OCI-LY1 (cell line): ENCODE data around the gene HAUS8.
"Not testable (repeated sequence)": the region's sequence is repeated elsewhere in the genome, so short reads cannot be mapped to it uniquely, and the experiment has no call there.

Experiments
- H2AFZ ChIP-seq: fragments of 200-600 bp; sonication (generic), shearing (Covaris generic); 2 replicates; pipeline ENCODE4 v1.6.0; 2014; ENCODE audit warnings: antibody characterized with exemption, mild to moderate bottlenecking, low read length
- H3F3A ChIP-seq: fragments of 200-600 bp; sonication (generic), shearing (Covaris generic); 2 replicates; pipeline ENCODE4 v1.6.0; 2014; ENCODE audit warnings: mild to moderate bottlenecking, antibody characterized with exemption, low read length, moderate library complexity; ENCODE audit not compliant: insufficient read depth
- H3K27ac ChIP-seq: fragments of 200-600 bp; sonication (generic); 2 replicates; pipeline ENCODE4 v1.5.1; 2014; ENCODE audit warnings: low read length, mixed run types, mild to moderate bottlenecking, low read depth; ENCODE audit not compliant: poor library complexity, severe bottlenecking
- H3K27me3 ChIP-seq: fragments of 200-600 bp; sonication (generic); 2 replicates; pipeline ENCODE4 v1.6.0; 2014; ENCODE audit warnings: antibody characterized with exemption, mild to moderate bottlenecking, low read length, moderate library complexity; ENCODE audit not compliant: insufficient read depth
- H3K36me3 ChIP-seq: fragments of 200-600 bp; sonication (generic); 2 replicates; pipeline ENCODE4 v1.6.1; 2014; ENCODE audit warnings: mild to moderate bottlenecking, antibody characterized with exemption, low read length, moderate library complexity, mixed read lengths; ENCODE audit not compliant: insufficient read depth
- H3K4me1 ChIP-seq: fragments of 200-600 bp; sonication (generic); 2 replicates; pipeline ENCODE4 v1.5.1; 2014; ENCODE audit warnings: mild to moderate bottlenecking, low read length, moderate library complexity; ENCODE audit not compliant: insufficient read depth, severe bottlenecking
- H3K4me2 ChIP-seq: fragments of 200-600 bp; sonication (generic), shearing (Covaris generic); 2 replicates; pipeline ENCODE4 v1.6.1; 2014; ENCODE audit warnings: low read length
- H3K4me3 ChIP-seq: fragments of 200-600 bp; sonication (generic); 2 replicates; pipeline ENCODE4 v1.5.1; 2014; ENCODE audit warnings: low read length, low read depth, mild to moderate bottlenecking, mixed read lengths; ENCODE audit not compliant: poor library complexity, severe bottlenecking
- H3K79me2 ChIP-seq: fragments of 200-600 bp; shearing (Covaris generic); 2 replicates; pipeline ENCODE4 v1.6.1; 2016; ENCODE audit warnings: mixed run types, low read length, mixed read lengths; ENCODE audit not compliant: insufficient read depth
- H3K9ac ChIP-seq: fragments of 200-600 bp; sonication (generic), shearing (Covaris generic); 2 replicates; pipeline ENCODE4 v1.6.1; 2014; ENCODE audit warnings: mild to moderate bottlenecking, low read length, mixed read lengths
- H3K9me2 ChIP-seq: fragments of 200-600 bp; sonication (generic), shearing (Covaris generic); 2 replicates; pipeline ENCODE4 v1.6.1; 2014; ENCODE audit warnings: low read depth, mild to moderate bottlenecking, low read length, mixed read lengths
- H3K9me3 ChIP-seq: fragments of 200-600 bp; shearing (Covaris generic); 2 replicates; pipeline ENCODE4 v1.6.1; 2014; ENCODE audit warnings: low read length, mixed read lengths
- H4K20me1 ChIP-seq: fragments of 200-600 bp; sonication (generic), shearing (Covaris generic); 2 replicates; pipeline ENCODE4 v1.6.0; 2016; ENCODE audit warnings: mild to moderate bottlenecking, low read length; ENCODE audit not compliant: insufficient read depth
- EZH2 ChIP-seq: fragments of 200-600 bp; sonication (generic), shearing (Covaris generic); IDR thresholded peaks from 2 replicates; pipeline ENCODE4 v1.8.0; 2017; ENCODE audit warnings: borderline replicate concordance, mixed run types, mild to moderate bottlenecking, antibody characterized with exemption, low read length, moderate library complexity, mixed read lengths
- TF ChIP-seq, protein P1 (sequence below): fragments of 200-600 bp; sonication (generic), shearing (Covaris generic); IDR thresholded peaks from 2 replicates; pipeline ENCODE4 v1.5.1; 2017; ENCODE audit warnings: mild to moderate bottlenecking, antibody characterized with exemption, low read length, moderate library complexity, mixed read lengths

Gene HAUS8

DNA sequence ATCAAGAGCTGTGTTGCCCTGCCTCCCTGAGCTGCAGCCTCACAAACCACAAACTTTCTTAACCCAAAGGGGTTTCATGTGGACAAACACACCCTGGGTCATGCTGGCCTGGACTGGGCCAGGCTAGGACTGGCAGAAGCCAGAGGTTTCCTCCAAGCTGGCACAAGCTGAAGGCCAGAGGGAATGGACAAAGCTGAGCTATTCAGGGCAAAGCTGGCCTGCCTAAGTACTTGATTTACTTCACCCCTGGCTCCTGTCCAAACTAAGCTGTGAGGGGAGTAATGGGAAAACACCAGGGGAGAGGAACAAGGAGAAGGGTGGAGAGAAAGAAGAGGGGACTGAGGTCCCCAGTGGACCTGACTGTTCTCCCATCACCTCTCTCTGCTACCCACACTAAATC is 54.9 kb downstream of the HAUS8 start:
- 0 out of 2 replicates have a peak, but pooled peaks cover 2% of the 10 kb centered on the region for H3K9me3 ChIP-seq
- TF ChIP-seq, protein P1, sequence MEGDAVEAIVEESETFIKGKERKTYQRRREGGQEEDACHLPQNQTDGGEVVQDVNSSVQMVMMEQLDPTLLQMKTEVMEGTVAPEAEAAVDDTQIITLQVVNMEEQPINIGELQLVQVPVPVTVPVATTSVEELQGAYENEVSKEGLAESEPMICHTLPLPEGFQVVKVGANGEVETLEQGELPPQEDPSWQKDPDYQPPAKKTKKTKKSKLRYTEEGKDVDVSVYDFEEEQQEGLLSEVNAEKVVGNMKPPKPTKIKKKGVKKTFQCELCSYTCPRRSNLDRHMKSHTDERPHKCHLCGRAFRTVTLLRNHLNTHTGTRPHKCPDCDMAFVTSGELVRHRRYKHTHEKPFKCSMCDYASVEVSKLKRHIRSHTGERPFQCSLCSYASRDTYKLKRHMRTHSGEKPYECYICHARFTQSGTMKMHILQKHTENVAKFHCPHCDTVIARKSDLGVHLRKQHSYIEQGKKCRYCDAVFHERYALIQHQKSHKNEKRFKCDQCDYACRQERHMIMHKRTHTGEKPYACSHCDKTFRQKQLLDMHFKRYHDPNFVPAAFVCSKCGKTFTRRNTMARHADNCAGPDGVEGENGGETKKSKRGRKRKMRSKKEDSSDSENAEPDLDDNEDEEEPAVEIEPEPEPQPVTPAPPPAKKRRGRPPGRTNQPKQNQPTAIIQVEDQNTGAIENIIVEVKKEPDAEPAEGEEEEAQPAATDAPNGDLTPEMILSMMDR, result no peak
- no peak for TF ChIP-seq EZH2
- no peak overlapping the region for H3K27ac ChIP-seq
- H3K4me1 ChIP-seq, result no peaks in the 10 kb centered on the region
- H3K27me3 ChIP-seq, result no peaks in the 10 kb centered on the region; the same call in 1 of the 2 replicates
- no peaks in the 10 kb centered on the region for H3F3A ChIP-seq
- H3K4me2 ChIP-seq, result no peak overlapping the region
- no peak overlapping the region for H3K4me3 ChIP-seq
- no peaks in the 10 kb centered on the region for H3K79me2 ChIP-seq
- no peaks in the 10 kb centered on the region for H4K20me1 ChIP-seq
- no peak overlapping the region for H2AFZ ChIP-seq
- no peaks in the 10 kb centered on the region for H3K36me3 ChIP-seq
- H3K9me2 ChIP-seq, result no peaks in the 10 kb centered on the region
- no peak overlapping the region for H3K9ac ChIP-seq

DNA sequence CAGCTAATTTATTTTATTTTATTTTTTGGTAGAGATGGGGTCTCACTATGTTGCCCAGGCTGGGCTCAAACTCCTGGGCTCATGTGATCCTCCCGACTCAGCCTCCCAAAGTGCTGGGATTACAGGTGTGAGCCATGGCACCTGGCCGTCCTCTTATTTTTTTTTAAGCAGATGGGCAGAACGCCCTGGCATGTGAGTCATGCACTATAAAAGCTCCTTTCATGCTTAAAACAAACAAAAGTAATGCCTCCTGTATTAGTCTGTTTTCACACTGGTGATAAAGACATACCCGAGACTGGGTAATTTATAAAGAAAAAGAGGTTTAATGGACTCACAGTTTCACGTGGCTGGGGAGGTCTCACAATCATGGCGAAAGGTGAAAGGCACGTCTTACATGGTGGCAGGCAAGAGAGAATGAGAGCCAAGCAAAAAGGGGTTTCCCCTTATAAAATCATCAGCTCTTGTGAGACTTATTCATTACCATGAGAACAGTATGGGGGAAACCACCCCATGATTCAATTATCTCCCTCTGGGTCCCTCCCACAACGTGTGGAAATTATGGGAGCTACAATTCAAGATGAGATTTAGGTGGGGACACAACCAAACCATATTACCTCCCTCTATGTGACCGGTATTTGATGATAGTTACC is 60.9 kb downstream of the HAUS8 start:
- not testable (repeated sequence) for H2AFZ ChIP-seq, H3K79me2 ChIP-seq, H3K4me3 ChIP-seq, H4K20me1 ChIP-seq, H3K4me1 ChIP-seq, H3K36me3 ChIP-seq, H3K27ac ChIP-seq, H3F3A ChIP-seq, H3K27me3 ChIP-seq, H3K9ac ChIP-seq, H3K9me3 ChIP-seq, H3K9me2 ChIP-seq, H3K4me2 ChIP-seq

DNA sequence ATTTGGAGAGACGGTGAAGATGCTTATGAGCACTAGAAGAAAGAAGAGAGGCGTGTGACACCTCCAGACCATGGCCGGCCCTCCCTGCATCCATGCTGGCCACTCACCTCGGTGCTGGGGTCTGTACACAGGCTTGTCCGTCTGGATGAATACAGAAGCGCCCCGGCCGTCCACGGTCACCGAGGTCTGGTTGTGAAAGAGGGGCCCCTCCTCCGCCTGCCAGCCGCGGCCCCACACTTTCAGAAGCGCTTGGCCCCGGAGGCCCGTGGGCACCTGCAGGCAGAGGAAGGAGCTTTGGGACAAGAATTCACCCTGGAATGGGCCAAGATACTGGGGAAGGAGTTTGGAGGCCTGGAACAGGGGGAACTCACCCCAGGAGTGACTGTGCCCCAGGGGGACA is 63.8 kb downstream of the HAUS8 start:
- Histone ChIP-seq H3F3A (no peaks in the 10 kb centered on the region), H3K27me3 (no peaks in the 10 kb centered on the region; the same call in 1 of the 2 replicates), H3K4me1 (no peaks in the 10 kb centered on the region), H3K4me2 (no peak overlapping the region), H3K27ac (no peak overlapping the region), H2AFZ (no peak overlapping the region), H4K20me1 (no peaks in the 10 kb centered on the region), H3K9me2 (no peaks in the 10 kb centered on the region), H3K9me3 (no peaks in the 10 kb centered on the region), H3K79me2 (no peaks in the 10 kb centered on the region), H3K9ac (no peak overlapping the region), H3K36me3 (no peaks in the 10 kb centered on the region), H3K4me3 (no peak overlapping the region)
- TF ChIP-seq EZH2, result no peak
- TF ChIP-seq, protein P1, result no peak

DNA sequence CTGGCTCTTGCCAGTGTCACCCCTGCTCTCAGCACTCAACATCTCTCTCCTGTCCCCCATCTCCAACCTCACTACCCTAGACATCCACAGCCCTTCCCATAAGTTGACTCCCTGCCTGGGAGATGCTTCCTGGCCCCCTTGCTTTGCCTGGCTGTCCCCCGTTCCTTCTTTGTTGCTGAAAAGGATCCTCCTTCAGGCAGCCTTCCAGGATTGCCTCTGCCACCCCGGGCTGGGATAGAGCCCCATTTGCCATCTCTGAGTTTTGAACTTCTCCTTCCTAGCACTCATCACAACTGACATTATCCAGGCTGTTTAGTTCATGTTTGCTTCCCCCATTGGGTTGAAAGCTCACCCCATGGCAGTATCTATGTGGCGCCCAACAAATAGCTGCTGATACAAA is 68.7 kb downstream of the HAUS8 start:
- Histone ChIP-seq H2AFZ (no peak overlapping the region), H4K20me1 (no peaks in the 10 kb centered on the region), H3K4me3 (no peak overlapping the region), H3K4me2 (no peak overlapping the region), H3K27me3 (no peaks in the 10 kb centered on the region), H3K9me3 (no peaks in the 10 kb centered on the region), H3K36me3 (no peaks in the 10 kb centered on the region), H3K9me2 (no peaks in the 10 kb centered on the region), H3K9ac (no peak overlapping the region), H3K79me2 (no peaks in the 10 kb centered on the region), H3F3A (no peaks in the 10 kb centered on the region), H3K27ac (no peak overlapping the region), H3K4me1 (no peaks in the 10 kb centered on the region)
- no peak for TF ChIP-seq EZH2
- TF ChIP-seq, protein P1, result no peak
